ENCODE measurements around the gene OR10AD1.

DNA sequence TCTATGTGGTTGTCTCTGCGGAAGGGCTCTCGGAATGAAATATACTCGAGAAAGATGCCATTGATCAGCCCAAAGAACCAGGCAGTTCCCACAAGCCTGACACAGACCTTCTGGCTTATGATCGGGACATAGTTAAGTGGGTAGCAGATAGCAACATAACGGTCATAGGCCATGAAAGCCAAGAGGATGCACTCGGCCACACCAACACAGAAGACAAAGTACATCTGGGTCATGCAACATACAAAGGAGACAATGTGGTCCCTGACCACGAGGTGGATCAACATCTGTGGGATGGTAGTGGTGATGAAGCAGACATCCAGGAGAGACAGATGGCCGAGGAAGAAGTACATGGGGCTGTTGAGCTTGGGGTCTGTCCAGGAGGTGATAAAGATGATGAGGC lies 326 bp downstream of the OR10AD1 start:
- TF ChIP-seq, protein P1, sequence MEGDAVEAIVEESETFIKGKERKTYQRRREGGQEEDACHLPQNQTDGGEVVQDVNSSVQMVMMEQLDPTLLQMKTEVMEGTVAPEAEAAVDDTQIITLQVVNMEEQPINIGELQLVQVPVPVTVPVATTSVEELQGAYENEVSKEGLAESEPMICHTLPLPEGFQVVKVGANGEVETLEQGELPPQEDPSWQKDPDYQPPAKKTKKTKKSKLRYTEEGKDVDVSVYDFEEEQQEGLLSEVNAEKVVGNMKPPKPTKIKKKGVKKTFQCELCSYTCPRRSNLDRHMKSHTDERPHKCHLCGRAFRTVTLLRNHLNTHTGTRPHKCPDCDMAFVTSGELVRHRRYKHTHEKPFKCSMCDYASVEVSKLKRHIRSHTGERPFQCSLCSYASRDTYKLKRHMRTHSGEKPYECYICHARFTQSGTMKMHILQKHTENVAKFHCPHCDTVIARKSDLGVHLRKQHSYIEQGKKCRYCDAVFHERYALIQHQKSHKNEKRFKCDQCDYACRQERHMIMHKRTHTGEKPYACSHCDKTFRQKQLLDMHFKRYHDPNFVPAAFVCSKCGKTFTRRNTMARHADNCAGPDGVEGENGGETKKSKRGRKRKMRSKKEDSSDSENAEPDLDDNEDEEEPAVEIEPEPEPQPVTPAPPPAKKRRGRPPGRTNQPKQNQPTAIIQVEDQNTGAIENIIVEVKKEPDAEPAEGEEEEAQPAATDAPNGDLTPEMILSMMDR (IDR thresholded peaks at IDR 0.05 in 4 of 5, conservative IDR thresholded peaks at IDR 0.05 in 1 of 5), result no peak
- TF ChIP-seq POLR2A (IDR thresholded peaks at IDR 0.05), result no peak
